Stimulated activated CD4-positive, alpha-beta T cell treated with anti-CD3 and anti-CD28 coated beads, Interleukin-2, amount 100 ng/mL, for 24 hours (primary cell): ENCODE results near the gene FGF9.

ENCODE experiments used
- DNase-seq, 2 donors: peaks; one replicate each; pipeline ENCODE4 v3.0.0-alpha.2; 2020

The FGF9 gene

GRCh38 chr13:21719463-21719862, 48.6 kb downstream of the FGF9 start:
- no peak for DNase-seq

DNA sequence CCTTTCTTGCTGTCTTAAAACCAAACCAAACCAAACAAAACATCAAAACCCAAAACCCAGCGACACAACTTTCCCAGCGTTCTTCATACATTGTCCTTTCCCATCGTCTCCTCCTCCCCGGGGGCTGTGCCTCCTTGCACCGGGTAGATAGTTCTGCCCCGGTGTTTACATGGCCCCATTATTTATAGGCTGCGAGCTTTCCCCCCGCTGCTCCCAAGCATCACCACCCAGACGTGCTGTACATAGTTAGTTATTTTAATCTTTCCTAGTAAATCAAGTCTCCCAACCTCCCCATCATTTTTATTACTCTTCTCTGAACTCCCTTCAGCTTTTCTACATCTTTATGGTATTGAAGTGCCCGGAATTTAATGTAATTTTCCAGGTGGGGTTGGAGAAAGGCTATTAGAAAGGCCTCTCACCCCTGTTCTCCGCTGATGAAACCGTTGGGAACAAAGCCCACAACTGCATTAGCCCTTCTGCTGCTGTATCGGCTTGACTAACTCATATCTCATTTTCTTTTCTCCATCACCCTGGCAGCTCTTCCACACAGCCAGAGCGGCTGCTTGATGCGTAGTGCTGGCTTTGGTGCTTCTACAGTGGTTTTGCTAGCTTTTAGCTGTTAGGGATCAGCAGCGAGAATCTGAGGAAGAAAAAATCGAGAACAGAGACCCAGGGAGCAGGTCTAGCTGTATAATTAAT, 53.1 kb downstream of the FGF9 start:
- DNase-seq, result no peak

- DNase-seq, result no peak
These were observed 59.5 kb downstream of the FGF9 start for GRCh38 chr13:21730186-21730880.

DNA sequence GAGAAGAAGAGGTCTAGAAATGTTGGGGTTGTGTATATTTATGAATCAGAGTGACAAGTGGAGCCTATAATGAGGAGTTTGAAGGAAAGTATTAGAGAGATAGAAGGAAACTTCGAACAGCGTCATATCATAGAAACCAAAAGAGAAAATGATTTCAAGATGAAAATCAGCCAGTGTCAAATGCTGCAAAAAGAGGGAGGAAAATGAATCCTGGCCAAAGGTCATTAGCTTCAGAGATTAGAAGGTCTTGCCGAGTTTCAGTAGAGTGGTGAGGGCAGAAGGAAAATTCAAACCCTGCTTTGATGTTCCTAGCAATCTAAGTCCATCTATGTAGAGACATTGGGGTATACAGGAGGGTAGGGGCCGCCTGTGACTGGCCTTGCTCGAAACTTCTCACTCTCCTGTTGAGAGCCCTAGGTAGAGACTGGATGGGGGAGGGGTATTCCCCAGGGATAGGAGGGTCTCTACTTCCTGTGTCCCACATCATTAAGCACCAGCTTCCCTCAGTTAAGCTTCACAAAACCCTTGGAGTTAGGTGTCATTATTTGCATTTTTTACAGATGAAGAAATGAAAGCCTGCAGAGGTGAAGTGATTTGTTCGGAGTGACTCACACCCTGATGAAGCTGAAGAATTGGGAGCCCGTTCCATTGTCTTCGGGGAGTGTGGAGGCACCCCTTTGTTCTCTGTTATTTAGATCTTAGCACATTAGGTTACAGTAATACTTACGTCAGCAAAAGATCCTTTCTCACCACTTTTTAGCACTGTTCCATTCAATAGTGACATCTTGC, 62.8 kb downstream of the FGF9 start:
- DNase-seq, result no peak

GRCh38 chr13:21734961-21735360, 64.1 kb downstream of the FGF9 start:
- DNase-seq, result no peak

DNA sequence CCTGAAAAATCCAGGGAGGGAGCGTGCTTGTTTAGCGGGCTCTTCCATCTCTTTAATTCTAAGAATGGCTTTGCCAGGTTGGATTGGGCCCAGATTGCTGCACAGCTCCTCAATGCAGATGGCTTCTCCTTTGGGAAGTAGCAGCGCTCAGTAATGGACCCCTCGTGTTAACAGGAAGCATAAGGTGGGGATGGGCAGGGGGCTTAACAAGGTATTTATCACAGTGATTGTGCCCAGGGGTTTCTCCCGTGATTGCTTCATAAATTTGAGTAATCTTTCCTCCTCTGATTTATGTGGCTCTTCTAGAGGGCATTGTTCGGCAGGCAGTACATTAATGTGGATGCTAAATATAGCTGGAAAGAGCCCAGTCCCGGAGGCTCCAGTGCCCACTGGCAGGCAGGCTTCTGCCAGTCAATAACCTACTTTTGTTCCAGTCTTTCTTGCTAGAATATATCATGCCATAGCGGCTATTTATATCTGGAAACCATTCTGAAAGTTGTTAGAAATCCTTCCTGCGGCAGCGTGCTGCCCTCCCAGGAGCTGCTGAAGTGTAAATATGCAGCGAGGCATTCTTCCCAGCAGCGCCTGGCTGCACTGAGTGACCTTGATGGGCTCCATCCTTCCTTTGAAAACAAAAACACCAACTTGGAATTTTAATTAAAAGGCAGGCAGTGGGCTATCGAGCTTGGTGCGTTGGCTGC, 65.0 kb downstream of the FGF9 start:
- DNase-seq, result no peak

DNA sequence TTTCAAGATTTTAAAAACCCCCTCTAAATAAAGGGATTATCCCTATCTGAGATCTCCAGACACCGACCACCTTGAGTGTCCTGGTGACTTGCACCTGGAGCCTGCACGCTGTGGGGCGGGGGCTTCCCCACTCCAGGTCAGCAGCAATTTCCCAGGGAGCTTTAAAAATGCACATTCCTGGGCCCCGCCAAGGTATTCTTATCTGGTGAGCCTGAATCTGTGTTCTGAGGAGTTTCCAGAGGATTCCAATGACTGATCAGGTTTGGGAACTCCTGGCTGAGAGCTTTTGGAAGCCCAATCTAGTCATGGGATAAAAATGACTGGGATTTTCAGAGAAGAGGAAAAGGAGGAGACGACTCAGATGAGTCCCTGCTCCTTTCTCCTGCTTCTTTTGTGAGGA, 66.1 kb downstream of the FGF9 start:
- no peak for DNase-seq

- DNase-seq, result no peak
These were observed 67.8 kb downstream of the FGF9 start for GRCh38 chr13:21738630-21739029.

GRCh38 chr13:21739771-21740170, 68.9 kb downstream of the FGF9 start:
- no peak for DNase-seq

GRCh38 chr13:21741396-21741979, 70.6 kb downstream of the FGF9 start:
- DNase-seq, result no peak

DNA sequence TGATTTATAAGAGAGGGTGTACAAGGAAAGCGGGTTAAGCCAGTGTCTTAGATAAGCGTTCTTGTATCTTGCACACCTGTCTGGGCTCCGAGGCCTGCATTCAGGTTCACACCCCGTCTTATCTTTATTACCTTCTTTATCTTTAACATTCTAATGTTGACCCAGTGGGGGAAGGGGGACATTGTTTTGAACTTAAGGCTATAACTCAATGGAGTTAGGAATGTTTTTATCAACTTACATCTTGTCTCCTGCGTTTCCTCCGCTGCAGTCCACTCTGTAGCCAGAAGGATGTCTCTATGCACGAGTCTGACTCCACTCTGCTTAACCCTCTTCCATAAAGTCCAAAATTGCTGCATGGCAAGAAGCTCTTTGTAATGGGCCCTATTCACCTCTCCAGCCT, 71.2 kb downstream of the FGF9 start:
- no peak for DNase-seq

GRCh38 chr13:21744149-21744548, 73.3 kb downstream of the FGF9 start:
- DNase-seq, result no peak

DNA sequence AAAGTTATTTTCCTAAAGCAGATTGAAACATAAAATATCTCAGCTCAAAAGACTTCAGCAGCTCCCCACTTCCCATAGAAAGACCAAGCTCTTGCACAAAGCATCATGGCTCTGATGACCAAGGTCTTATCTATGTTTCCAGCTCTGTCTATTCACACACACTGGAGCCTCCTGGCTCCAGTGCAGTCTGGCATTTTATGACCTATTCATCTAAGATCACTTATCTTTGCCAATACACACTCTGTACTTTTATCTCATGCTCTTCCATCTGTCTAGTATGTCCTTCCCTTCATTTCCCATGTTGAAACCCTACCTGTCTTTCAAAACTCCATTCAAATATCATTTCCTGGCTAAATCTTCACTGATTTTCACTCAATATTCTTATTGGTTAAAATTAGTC, 74.4 kb downstream of the FGF9 start:
- no peak for DNase-seq

DNA sequence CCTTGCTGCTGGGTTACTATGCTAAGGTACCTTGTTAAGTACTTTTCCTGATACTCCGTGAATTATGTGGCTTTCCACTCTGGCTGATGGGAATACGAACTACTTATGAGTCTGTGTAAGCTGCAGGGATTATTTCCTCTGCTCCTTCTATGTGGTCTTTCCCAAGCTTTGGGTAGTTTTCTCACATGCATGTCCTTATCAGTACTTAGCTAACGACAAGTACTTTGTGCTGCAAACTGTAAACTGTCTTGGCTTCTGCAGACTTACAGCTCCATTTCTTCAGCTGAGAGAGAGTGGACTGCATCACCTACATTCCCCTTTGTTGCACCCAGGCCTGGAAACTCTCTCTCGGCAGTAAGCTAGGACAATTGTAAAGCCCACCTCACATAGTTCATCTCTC, 76.6 kb downstream of the FGF9 start:
- no peak for DNase-seq

DNA sequence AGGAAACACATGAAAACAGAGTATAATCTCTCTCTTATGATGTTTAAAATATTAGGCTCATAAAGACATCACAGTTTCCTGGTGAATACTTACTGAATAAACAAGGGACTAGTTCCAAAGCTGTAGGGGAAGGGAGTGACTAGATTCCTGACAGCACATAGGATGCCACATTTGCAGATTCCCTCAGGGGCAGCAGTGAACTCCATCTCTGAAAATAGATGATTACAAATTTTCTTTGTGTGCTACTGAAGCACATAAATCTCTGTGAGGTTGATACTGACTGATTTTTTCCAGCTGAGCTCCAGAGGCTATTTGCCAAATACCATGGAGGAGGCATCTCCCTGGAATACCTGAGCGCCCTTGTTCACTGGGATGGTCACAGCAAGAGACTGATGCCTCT, 77.3 kb downstream of the FGF9 start:
- DNase-seq, result no peak

GRCh38 chr13:21749410-21749809, 78.5 kb downstream of the FGF9 start:
- no peak for DNase-seq

- DNase-seq, result no peak
These were observed 81.6 kb downstream of the FGF9 start for GRCh38 chr13:21752501-21752900.

DNA sequence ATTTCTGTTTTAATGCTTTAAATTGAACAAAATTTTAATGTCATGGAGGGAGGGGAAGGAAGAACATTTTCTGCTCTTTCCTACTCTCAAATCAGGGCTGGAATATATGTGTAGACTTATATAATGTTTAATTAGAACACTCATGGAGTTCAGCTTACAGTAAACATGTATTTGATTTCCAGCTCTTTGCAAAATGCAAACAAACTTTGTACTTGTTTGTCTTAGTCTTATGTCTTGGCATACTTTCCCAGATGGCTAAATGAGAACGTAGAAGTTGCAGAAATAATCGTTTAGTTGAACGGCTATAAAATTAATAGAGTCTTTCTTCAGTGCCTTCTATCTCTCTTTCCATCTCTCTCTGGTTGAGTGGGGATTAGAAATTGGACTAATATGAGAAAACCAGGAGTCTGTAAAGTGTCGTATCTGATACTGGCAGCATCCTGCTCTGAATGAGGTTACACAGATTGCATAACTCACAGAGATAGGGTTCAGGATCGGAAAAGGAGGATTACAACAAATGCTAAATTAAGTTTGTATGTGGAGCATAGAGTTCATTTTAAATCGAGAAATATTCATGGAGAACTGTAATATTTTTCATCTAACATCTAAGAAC, 82.3 kb downstream of the FGF9 start:
- no peak for DNase-seq
